C4-2B (cell line): Measurements from ENCODE around the gene NGRN.

Experiments used
- ZFX ChIP-seq: fragments of 450-650 bp; IDR thresholded peaks from 2 replicates; pipeline ENCODE4 v1.6.1; 2017
- TF ChIP-seq, protein P1 (sequence below): fragments of 450-650 bp; conservative IDR thresholded peaks from 2 replicates; pipeline ENCODE4 v1.5.1; 2017; ENCODE audit warnings: mild to moderate bottlenecking

DNA sequence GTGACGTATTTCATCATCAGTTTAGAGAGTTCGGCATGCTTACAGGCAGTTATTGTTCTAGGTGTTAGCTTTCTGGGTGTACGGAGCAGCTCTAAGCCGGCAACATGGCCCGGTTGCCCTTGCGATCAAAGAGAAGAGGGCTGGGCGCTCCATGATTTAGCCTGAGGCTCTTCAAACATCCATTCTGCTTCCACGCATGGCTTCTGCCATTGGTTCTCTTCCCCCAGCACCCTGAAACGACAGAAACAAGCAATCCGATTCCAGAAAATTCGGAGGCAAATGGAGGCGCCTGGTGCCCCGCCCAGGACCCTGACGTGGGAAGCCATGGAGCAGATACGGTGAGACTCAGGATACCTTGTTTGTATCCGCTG lies 574 bp downstream of the NGRN start:
- TF ChIP-seq, protein P1, sequence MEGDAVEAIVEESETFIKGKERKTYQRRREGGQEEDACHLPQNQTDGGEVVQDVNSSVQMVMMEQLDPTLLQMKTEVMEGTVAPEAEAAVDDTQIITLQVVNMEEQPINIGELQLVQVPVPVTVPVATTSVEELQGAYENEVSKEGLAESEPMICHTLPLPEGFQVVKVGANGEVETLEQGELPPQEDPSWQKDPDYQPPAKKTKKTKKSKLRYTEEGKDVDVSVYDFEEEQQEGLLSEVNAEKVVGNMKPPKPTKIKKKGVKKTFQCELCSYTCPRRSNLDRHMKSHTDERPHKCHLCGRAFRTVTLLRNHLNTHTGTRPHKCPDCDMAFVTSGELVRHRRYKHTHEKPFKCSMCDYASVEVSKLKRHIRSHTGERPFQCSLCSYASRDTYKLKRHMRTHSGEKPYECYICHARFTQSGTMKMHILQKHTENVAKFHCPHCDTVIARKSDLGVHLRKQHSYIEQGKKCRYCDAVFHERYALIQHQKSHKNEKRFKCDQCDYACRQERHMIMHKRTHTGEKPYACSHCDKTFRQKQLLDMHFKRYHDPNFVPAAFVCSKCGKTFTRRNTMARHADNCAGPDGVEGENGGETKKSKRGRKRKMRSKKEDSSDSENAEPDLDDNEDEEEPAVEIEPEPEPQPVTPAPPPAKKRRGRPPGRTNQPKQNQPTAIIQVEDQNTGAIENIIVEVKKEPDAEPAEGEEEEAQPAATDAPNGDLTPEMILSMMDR = no peak
- no peak for TF ChIP-seq ZFX
